Smooth muscle cell (in vitro differentiated cells): Measurements from ENCODE around the gene AP1B1. TPM values are rescaled to one million over a fixed set of nuclear protein-coding genes. Genes with fewer than 3 reads are reported as not detected.
A peak's percentile ranks its signal among the peaks of the same experiment; 100 is the strongest.

Experiments used
- DNase-seq: peaks from one replicate; lab custom pipeline; 2025; ENCODE audit not compliant: unreplicated experiment; lab: John Stamatoyannopoulos, UW
- H2AFZ ChIP-seq: fragments of 200-600 bp; sonication (generic); 2 replicates; pipeline ENCODE4 v1.6.0; 2016; ENCODE audit warnings: antibody characterized with exemption, low read depth, mild to moderate bottlenecking
- H3F3A ChIP-seq: fragments of 200-600 bp; sonication (generic); 2 replicates; pipeline ENCODE4 v1.6.0; 2017; ENCODE audit warnings: antibody characterized with exemption, low read depth
- H3K27ac ChIP-seq: fragments of 200-600 bp; sonication (generic); 2 replicates; pipeline ENCODE4 v1.5.1; 2016; ENCODE audit warnings: low read depth, mild to moderate bottlenecking
- H3K27me3 ChIP-seq: fragments of 200-600 bp; sonication (generic); 2 replicates; pipeline ENCODE4 v1.6.1; 2016; ENCODE audit warnings: low read depth, mild to moderate bottlenecking
- H3K36me3 ChIP-seq: fragments of 200-600 bp; sonication (generic); 2 replicates; pipeline ENCODE4 v1.5.1; 2016; ENCODE audit warnings: low read depth
- H3K4me1 ChIP-seq: fragments of 200-600 bp; sonication (generic); 2 replicates; pipeline ENCODE4 v1.5.1; 2016; ENCODE audit warnings: low read depth
- H3K4me2 ChIP-seq: fragments of 200-600 bp; sonication (generic); 2 replicates; pipeline ENCODE4 v1.6.0; 2016; ENCODE audit warnings: mild to moderate bottlenecking
- H3K4me3 ChIP-seq: fragments of 200-600 bp; sonication (generic); 2 replicates; pipeline ENCODE4 v1.5.1; 2016; ENCODE audit warnings: mild to moderate bottlenecking
- H3K79me2 ChIP-seq: fragments of 200-600 bp; sonication (generic); 2 replicates; pipeline ENCODE4 v1.6.0; 2016; ENCODE audit warnings: low read depth, mild to moderate bottlenecking
- H3K9ac ChIP-seq: fragments of 200-600 bp; sonication (generic); 2 replicates; pipeline ENCODE4 v1.6.0; 2016; ENCODE audit warnings: low read depth
- H3K9me3 ChIP-seq: fragments of 200-600 bp; sonication (generic); replicated peaks from 2 replicates; pipeline ENCODE4 v1.5.1; 2016; ENCODE audit warnings: low read depth
- H4K20me1 ChIP-seq: fragments of 200-600 bp; sonication (generic); 2 replicates; pipeline ENCODE4 v1.6.0; 2016; ENCODE audit warnings: low read depth
- CTCF ChIP-seq: fragments of 200-600 bp; sonication (generic); IDR thresholded peaks from 2 replicates; pipeline ENCODE4 v1.5.1; 2017; ENCODE audit warnings: borderline replicate concordance, mild to moderate bottlenecking, antibody characterized with exemption; ENCODE audit not compliant: insufficient read depth, poor library complexity, severe bottlenecking
- WGBS: methylation state at CpG from one replicate; pipeline ENCODE4 v1.1.7; 2016; ENCODE audit warnings: low lambda C conversion rate; 5-methylcytosine and 5-hydroxymethylcytosine counted together
- polyA plus RNA-seq: library from polyadenylated mRNA; unstranded; fragments of >200 nt; fragmentation: Nextera tagmentation; extraction: Ambion mirVana; gene quantifications from 2 replicates; pipeline ENCODE4 v1.2.1, GENCODE V29; 2016
- total RNA-seq: library from RNA; depleted of rRNA; stranded (reverse); fragments of >200 nt; gene quantifications from 2 replicates; pipeline ENCODE4 v1.2.3, GENCODE V29; 2014

AP1B1 gene
- total and polyA plus RNA-seq, 2 experiments from 2014 or later = 30.3 to 38.5 TPM

- Histone ChIP-seq H4K20me1 (no peaks in the 10 kb centered on the region), H3K36me3 (no peaks in the 10 kb centered on the region), H3K4me1 (no peaks in the 10 kb centered on the region), H3K27ac (no peak overlapping the region), H3K9ac (no peak overlapping the region), H3K4me3 (no peak overlapping the region), H2AFZ (no peak overlapping the region), H3K79me2 (no peaks in the 10 kb centered on the region), H3F3A (no peaks in the 10 kb centered on the region), H3K27me3 (no peaks in the 10 kb centered on the region), H3K9me3 (no peaks in the 10 kb centered on the region), H3K4me2 (no peak overlapping the region)
- TF ChIP-seq CTCF = no peak
- DNase-seq = no peak
- 91% methylated on average over 2 of the region's 2 CpGs for WGBS
Observed at GRCh38 chr22:29400576-29400975, 12.2 kb upstream of the AP1B1 start.

- TF ChIP-seq CTCF = no peak
- H3K36me3 ChIP-seq = no peaks in the 10 kb centered on the region
- no peaks in the 10 kb centered on the region for H3K79me2 ChIP-seq
- H3K27me3 ChIP-seq = no peaks in the 10 kb centered on the region
- H3K4me2 ChIP-seq = no peak overlapping the region
- H3K4me3 ChIP-seq = no peak overlapping the region
- H3K27ac ChIP-seq = no peak overlapping the region
- no peaks in the 10 kb centered on the region for H4K20me1 ChIP-seq
- no peaks in the 10 kb centered on the region for H3K4me1 ChIP-seq
- no peaks in the 10 kb centered on the region for H3K9me3 ChIP-seq
- no peak for DNase-seq
- H2AFZ ChIP-seq = no peak overlapping the region
- no peak overlapping the region for H3K9ac ChIP-seq
- 92% methylated on average over 6 of the region's 6 CpGs for WGBS
- no peaks in the 10 kb centered on the region for H3F3A ChIP-seq
Observed at GRCh38 chr22:29397791-29398190, 9.4 kb upstream of the AP1B1 start.

- Histone ChIP-seq H3K27ac (no peak overlapping the region), H3K27me3 (no peaks in the 10 kb centered on the region), H4K20me1 (no peaks in the 10 kb centered on the region), H3K4me2 (no peak overlapping the region), H3F3A (no peaks in the 10 kb centered on the region), H3K9ac (no peak overlapping the region), H3K79me2 (no peaks in the 10 kb centered on the region), H3K36me3 (no peaks in the 10 kb centered on the region), H3K4me3 (no peak overlapping the region), H2AFZ (no peak overlapping the region), H3K9me3 (no peaks in the 10 kb centered on the region), H3K4me1 (no peaks in the 10 kb centered on the region)
- DNase-seq = no peak
- no peak for TF ChIP-seq CTCF
- WGBS = 80% methylated on average over 2 of the region's 2 CpGs
Observed at GRCh38 chr22:29396126-29396525, 7.8 kb upstream of the AP1B1 start.

GRCh38 chr22:29394931-29395581 is 6.7 kb upstream of the AP1B1 start:
- no peak overlapping the region for H2AFZ ChIP-seq

More at GRCh38 chr22:29394931-29395581, 6.7 kb upstream of the AP1B1 start:
- peak; percentile 70 for TF ChIP-seq CTCF
- no peaks in the 10 kb centered on the region for H3K36me3 ChIP-seq
- H3K9me3 ChIP-seq = no peaks in the 10 kb centered on the region
- no peaks in the 10 kb centered on the region for H3K4me1 ChIP-seq
- 5% methylated on average over 9 of the region's 10 CpGs for WGBS
- no peaks in the 10 kb centered on the region for H4K20me1 ChIP-seq
- no peak overlapping the region for H3K4me3 ChIP-seq
- H3K79me2 ChIP-seq = no peaks in the 10 kb centered on the region
- H3K4me2 ChIP-seq = no peak overlapping the region
- no peaks in the 10 kb centered on the region for H3F3A ChIP-seq
- H3K27ac ChIP-seq = no peak overlapping the region
- DNase-seq = peak; percentile 4
- no peak overlapping the region for H3K9ac ChIP-seq
- no peaks in the 10 kb centered on the region for H3K27me3 ChIP-seq
